HepG2 (cell line): ENCODE measurements around the gene PATL1. TPM values are rescaled to one million over a fixed set of nuclear protein-coding genes. Genes with fewer than 3 reads are reported as not detected.

Source experiments
- CEBPG ChIP-seq: IDR thresholded peaks from 2 replicates; pipeline ENCODE4 v1.6.1; 2016
- FOXJ3 ChIP-seq: sonication (generic); formaldehyde crosslinking; IDR thresholded peaks from 2 replicates; pipeline ENCODE4 v1.4.0; 2020; ENCODE audit warnings: missing genetic modification reagents, mild to moderate bottlenecking, borderline replicate concordance
- JARID2 ChIP-seq: sonication (generic); formaldehyde crosslinking; IDR thresholded peaks from 2 replicates; pipeline ENCODE4 v1.8.1; 2023; ENCODE audit warnings: missing genetic modification reagents, inconsistent platforms; ENCODE audit not compliant: insufficient replicate concordance
- MAZ ChIP-seq, 2 experiments: sonication (generic) in 1 of 2; formaldehyde crosslinking in 1 of 2; IDR thresholded peaks; 2 replicates each; pipeline versions ENCODE4 v1.5.0 to v1.6.1; 2012 to 2020; ENCODE audit warnings: low read depth in 2 of 2, mild to moderate bottlenecking in 2 of 2, borderline replicate concordance in 1 of 2, improper control_type of control experiment in 1 of 2, low read length in 1 of 2, missing genetic modification reagents in 1 of 2, moderate library complexity in 1 of 2
- NCOA2 ChIP-seq: sonication (generic); formaldehyde crosslinking; IDR thresholded peaks from 2 replicates; pipeline ENCODE4 v1.8.0; 2022; ENCODE audit warnings: inconsistent platforms
- NR2C2 ChIP-seq: sonication (generic); formaldehyde crosslinking; IDR thresholded peaks from 2 replicates; pipeline ENCODE4 v1.4.0; 2020; ENCODE audit warnings: missing genetic modification reagents, mild to moderate bottlenecking, moderate library complexity, borderline replicate concordance
- POLR2AphosphoS5 ChIP-seq: IDR thresholded peaks from 2 replicates; pipeline ENCODE4 v1.6.1; 2012; ENCODE audit warnings: low read depth, low read length
- RARG ChIP-seq: sonication (generic); formaldehyde crosslinking; IDR thresholded peaks from 2 replicates; pipeline ENCODE4 v1.4.0; 2020; ENCODE audit warnings: low read depth, mild to moderate bottlenecking, missing genetic modification reagents
- RXRB ChIP-seq: IDR thresholded peaks from 2 replicates; pipeline ENCODE4 v1.6.1; 2016; ENCODE audit warnings: borderline replicate concordance, missing genetic modification reagents, missing compliant biosample characterization
- SOX6 ChIP-seq, 2 experiments: fragments of 450-650 bp in 1 of 2; sonication (generic) in 1 of 2; formaldehyde crosslinking in 1 of 2; IDR thresholded peaks; 2 replicates each; pipeline versions ENCODE4 v1.4.0 to v1.6.1; 2017 to 2020; ENCODE audit warnings: antibody characterized with exemption in 1 of 2, mild to moderate bottlenecking in 1 of 2, missing genetic modification reagents in 1 of 2
- TOPORS ChIP-seq: sonication (generic); formaldehyde crosslinking; IDR thresholded peaks from 2 replicates; pipeline ENCODE4 v1.8.0; 2023; ENCODE audit warnings: mild to moderate bottlenecking, missing genetic modification reagents
- XRCC5 ChIP-seq: fragments of 200-400 bp; formaldehyde crosslinking; optimal IDR thresholded peaks from 2 replicates; pipeline ENCODE3; 2017; ENCODE audit warnings: mild to moderate bottlenecking, low read length
- ZBTB7A ChIP-seq: sonication (generic); formaldehyde crosslinking; IDR thresholded peaks from 2 replicates; pipeline ENCODE4 v1.8.0; 2022; ENCODE audit warnings: mild to moderate bottlenecking, missing genetic modification reagents
- ZEB1 ChIP-seq: IDR thresholded peaks from 2 replicates; pipeline ENCODE4 v1.6.1; 2012; ENCODE audit warnings: mild to moderate bottlenecking, low read depth, inconsistent platforms; ENCODE audit not compliant: insufficient replicate concordance
- ZFP36L1 ChIP-seq: sonication (generic); formaldehyde crosslinking; IDR thresholded peaks from 2 replicates; pipeline ENCODE4 v1.8.0; 2022; ENCODE audit warnings: mild to moderate bottlenecking, missing genetic modification reagents, moderate library complexity
- ZMYM4 ChIP-seq: sonication (generic); formaldehyde crosslinking; IDR thresholded peaks from 2 replicates; pipeline ENCODE4 v1.8.1; 2023; ENCODE audit warnings: mild to moderate bottlenecking, missing genetic modification reagents
- ZNF644 ChIP-seq: IDR thresholded peaks from 2 replicates; pipeline ENCODE4 v1.6.1; 2016; ENCODE audit warnings: low read depth
- ZUFSP ChIP-seq: sonication (generic); formaldehyde crosslinking; IDR thresholded peaks from 2 replicates; pipeline ENCODE4 v1.9.0; 2021; ENCODE audit warnings: missing genetic modification reagents, mild to moderate bottlenecking, borderline replicate concordance
- polyA plus RNA-seq, 8 experiments: library from polyadenylated mRNA; depleted of rRNA in 3 of 8; stranded (reverse) in 7 of 8; unstranded in 1 of 8; fragments of >200 nt; fragmentation: Illumina TruSeq in 4 of 8; extraction: Trizol in 4 of 8; gene quantifications; 2 replicates each; pipeline versions ENCODE4 v1.2.1 to v1.2.3, GENCODE V29; 2011 to 2016; ENCODE audit warnings: low read depth in 4 of 8, missing spikeins in 1 of 8, mixed read lengths in 1 of 8; ENCODE audit not compliant: insufficient read depth in 1 of 8
- total RNA-seq, 5 experiments: library from RNA; depleted of rRNA; stranded (reverse); fragments of >200 nt; fragmentation: Illumina TruSeq; extraction: Trizol; gene quantifications; 2 replicates each; pipeline ENCODE4 v1.2.3, GENCODE V29; 2016; ENCODE audit warnings: low read depth in 1 of 5
- TF ChIP-seq, protein P1 (sequence below): IDR thresholded peaks from 2 replicates; pipeline ENCODE4 v1.6.1; 2018; ENCODE audit warnings: missing genetic modification reagents, mild to moderate bottlenecking, missing compliant biosample characterization
- TF ChIP-seq, protein P2 (sequence below): sonication (generic); formaldehyde crosslinking; IDR thresholded peaks from 2 replicates; pipeline ENCODE4 v1.4.0; 2020; ENCODE audit warnings: missing genetic modification reagents, mild to moderate bottlenecking, borderline replicate concordance
- TF ChIP-seq, protein P3 (sequence below): sonication (generic); formaldehyde crosslinking; IDR thresholded peaks from 2 replicates; pipeline ENCODE4 v1.8.0; 2022; ENCODE audit warnings: missing genetic modification reagents, mild to moderate bottlenecking, inconsistent platforms, borderline replicate concordance
- TF ChIP-seq, protein P4 (sequence below): sonication (generic); formaldehyde crosslinking; IDR thresholded peaks from 2 replicates; pipeline ENCODE4 v1.5.1; 2020; ENCODE audit warnings: missing genetic modification reagents, mild to moderate bottlenecking, borderline replicate concordance

Gene PATL1
- total and polyA plus RNA-seq, 2 of the 13 experiments (the other 11 are each of a cell fraction or from before 2014, with no cell fraction given), result 12.9 to 26.8 TPM

DNA sequence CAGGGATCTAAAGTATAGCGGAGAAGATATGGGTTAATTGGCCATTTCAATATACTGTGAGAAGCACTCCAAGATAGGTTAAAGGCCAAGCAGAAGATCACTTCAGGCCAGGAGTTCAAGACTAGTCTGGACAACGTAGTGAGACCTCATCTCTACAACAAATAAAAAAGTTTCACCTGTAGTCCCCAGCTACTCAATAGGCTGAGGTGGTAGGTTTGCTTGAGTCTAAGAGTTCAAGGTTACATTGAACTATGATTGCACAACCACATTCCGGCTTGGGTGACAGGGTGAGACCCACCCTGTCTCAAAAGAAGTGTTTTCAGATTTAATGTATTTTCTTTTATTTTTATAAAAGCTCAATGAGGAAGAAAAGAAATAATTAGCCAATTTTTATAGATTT is 25.4 kb downstream of the PATL1 start (continued):
- TF ChIP-seq ZUFSP (CRISPR knock-in tag) (no peak), SOX6 (IDR thresholded peaks at IDR 0.05) (no peak), SOX6 (CRISPR knock-in tag; IDR thresholded peaks at IDR 0.05) (peak; percentile 65), RARG (no peak), CEBPG (CRISPR knock-in tag) (peak; percentile 95), ZEB1 (no peak), FOXJ3 (CRISPR knock-in tag) (no peak), JARID2 (no peak), RXRB (CRISPR knock-in tag) (peak; percentile 84), POLR2AphosphoS5 (no peak), NCOA2 (peak; percentile 64), ZBTB7A (CRISPR knock-in tag) (no peak), TOPORS (no peak), XRCC5 (no peak), MAZ (IDR thresholded peaks at IDR 0.05; ENCODE audit: borderline replicate concordance, low read depth, low read length) (no peak), MAZ (CRISPR knock-in tag; IDR thresholded peaks at IDR 0.05; ENCODE audit: low read depth) (no peak), ZMYM4 (peak; percentile 58; the same call in 1 of the 2 replicates), NR2C2 (CRISPR knock-in tag) (peak; percentile 61), ZFP36L1 (CRISPR knock-in tag) (no peak), ZNF644 (CRISPR knock-in tag) (peak; percentile 50; the same call in 1 of the 2 replicates)
- TF ChIP-seq, protein P1, sequence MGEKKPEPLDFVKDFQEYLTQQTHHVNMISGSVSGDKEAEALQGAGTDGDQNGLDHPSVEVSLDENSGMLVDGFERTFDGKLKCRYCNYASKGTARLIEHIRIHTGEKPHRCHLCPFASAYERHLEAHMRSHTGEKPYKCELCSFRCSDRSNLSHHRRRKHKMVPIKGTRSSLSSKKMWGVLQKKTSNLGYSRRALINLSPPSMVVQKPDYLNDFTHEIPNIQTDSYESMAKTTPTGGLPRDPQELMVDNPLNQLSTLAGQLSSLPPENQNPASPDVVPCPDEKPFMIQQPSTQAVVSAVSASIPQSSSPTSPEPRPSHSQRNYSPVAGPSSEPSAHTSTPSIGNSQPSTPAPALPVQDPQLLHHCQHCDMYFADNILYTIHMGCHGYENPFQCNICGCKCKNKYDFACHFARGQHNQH (CRISPR knock-in tag), result no peak
- TF ChIP-seq, protein P2, sequence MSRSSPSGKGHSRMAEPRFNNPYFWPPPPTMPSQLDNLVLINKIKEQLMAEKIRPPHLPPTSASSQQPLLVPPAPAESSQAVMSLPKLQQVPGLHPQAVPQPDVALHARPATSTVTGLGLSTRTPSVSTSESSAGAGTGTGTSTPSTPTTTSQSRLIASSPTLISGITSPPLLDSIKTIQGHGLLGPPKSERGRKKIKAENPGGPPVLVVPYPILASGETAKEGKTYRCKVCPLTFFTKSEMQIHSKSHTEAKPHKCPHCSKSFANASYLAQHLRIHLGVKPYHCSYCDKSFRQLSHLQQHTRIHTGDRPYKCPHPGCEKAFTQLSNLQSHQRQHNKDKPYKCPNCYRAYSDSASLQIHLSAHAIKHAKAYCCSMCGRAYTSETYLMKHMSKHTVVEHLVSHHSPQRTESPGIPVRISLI (CRISPR knock-in tag), result no peak
- TF ChIP-seq, protein P3, sequence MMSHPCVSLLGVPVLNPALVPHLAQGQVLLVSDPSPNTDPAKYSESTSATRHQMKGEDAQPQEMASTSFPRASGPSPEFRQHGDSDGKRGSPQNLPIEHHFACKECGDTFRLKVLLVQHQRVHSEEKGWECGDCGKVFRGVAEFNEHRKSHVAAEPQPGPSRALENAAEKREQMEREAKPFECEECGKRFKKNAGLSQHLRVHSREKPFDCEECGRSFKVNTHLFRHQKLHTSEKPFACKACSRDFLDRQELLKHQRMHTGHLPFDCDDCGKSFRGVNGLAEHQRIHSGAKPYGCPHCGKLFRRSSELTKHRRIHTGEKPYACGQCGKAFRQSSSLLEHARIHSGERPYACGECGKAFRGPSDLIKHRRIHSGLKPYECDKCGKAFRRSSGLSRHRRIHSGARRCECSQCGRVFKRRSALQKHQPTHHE (CRISPR knock-in tag), result no peak
- TF ChIP-seq, protein P4, sequence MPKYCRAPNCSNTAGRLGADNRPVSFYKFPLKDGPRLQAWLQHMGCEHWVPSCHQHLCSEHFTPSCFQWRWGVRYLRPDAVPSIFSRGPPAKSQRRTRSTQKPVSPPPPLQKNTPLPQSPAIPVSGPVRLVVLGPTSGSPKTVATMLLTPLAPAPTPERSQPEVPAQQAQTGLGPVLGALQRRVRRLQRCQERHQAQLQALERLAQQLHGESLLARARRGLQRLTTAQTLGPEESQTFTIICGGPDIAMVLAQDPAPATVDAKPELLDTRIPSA (CRISPR knock-in tag), result no peak
